K562 (cell line): Measurements from ENCODE around the gene HTR1D. TPM values are rescaled to one million over a fixed set of nuclear protein-coding genes. Genes with fewer than 3 reads are reported as not detected.

ENCODE experiments used
- ATAC-seq: fragments of 200-7000 bp; cut with Tn5 transposase; 3 replicates; pipeline ENCODE4 v1.9.1; 2020; ENCODE audit warnings: moderate library complexity
- BruUV-seq: library from RNA; stranded (reverse); fragments of 400-500 nt; replicated peaks from 2 replicates; lab custom pipeline; 2021; lab: Mats Ljungman, UMichigan
- CTCF ChIA-PET: fragments of 300-600 bp; formaldehyde crosslinking; extraction: SDS; loops from one replicate; lab custom pipeline; 2021; ENCODE audit warnings: low intra/inter-chr PET ratio; lab: Yijun Ruan, JAX
- POLR2A ChIA-PET: fragments of 300-600, 350-650 bp; sonication (Branson Sonifier 250); formaldehyde crosslinking; extraction: SDS; loops from one replicate; lab custom pipeline; 2021; ENCODE audit warnings: antibody characterized with exemption, inconsistent platforms; lab: Yijun Ruan, JAX
- DNase-seq, 4 experiments: peaks; one replicate each; pipeline versions ENCODE4 v3.0.0 to v3.0.0-alpha.2; 2011 to 2018; ENCODE audit warnings: low spot score in 3 of 4, mixed read lengths in 3 of 4; ENCODE audit errors: extremely low read depth in 1 of 4
- FAIRE-seq: peaks from 2 replicates; lab custom pipeline; 2011; peaks lifted over from hg19 to GRCh38; lab: Jason Lieb, UNC
- H2AFZ ChIP-seq: 2 replicates; pipeline ENCODE4 v1.6.0; 2011; ENCODE audit warnings: low read depth, low read length, control low read depth, inconsistent platforms
- H3K27ac ChIP-seq: fragments of 200-600 bp; 3 replicates; pipeline ENCODE4 v1.8.0; 2011; ENCODE audit warnings: low read depth, mild to moderate bottlenecking, control low read depth, inconsistent platforms, low read length, moderate library complexity, mixed read lengths; ENCODE audit errors: extremely low read depth
- H3K27me3 ChIP-seq, 2 experiments: fragments of 300-600 bp in 1 of 2; 2 replicates in 1 of 2; 3 replicates in 1 of 2; pipeline versions ENCODE4 v1.6.0 to v1.8.0; 2011; ENCODE audit warnings: inconsistent platforms in 2 of 2, low read length in 2 of 2, mild to moderate bottlenecking in 1 of 2, mixed read lengths in 1 of 2, moderate library complexity in 1 of 2; ENCODE audit not compliant: control insufficient read depth in 2 of 2, insufficient read depth in 2 of 2
- H3K36me3 ChIP-seq: fragments of 300-600 bp; 3 replicates; pipeline ENCODE4 v1.8.0; 2011; ENCODE audit warnings: mild to moderate bottlenecking, low read length, inconsistent platforms; ENCODE audit not compliant: control insufficient read depth, insufficient read depth
- H3K4me1 ChIP-seq, 2 experiments: fragments of 200-600 bp in 1 of 2; replicated peaks in 1 of 2; 2 replicates in 1 of 2; 3 replicates in 1 of 2; pipeline versions ENCODE4 v1.5.1 to v1.8.0; 2011; ENCODE audit warnings: inconsistent platforms in 2 of 2, low read length in 2 of 2, mild to moderate bottlenecking in 1 of 2, mixed read lengths in 1 of 2, moderate library complexity in 1 of 2; ENCODE audit not compliant: control insufficient read depth in 2 of 2, insufficient read depth in 2 of 2
- H3K4me2 ChIP-seq: 2 replicates; pipeline ENCODE4 v1.6.1; 2011; ENCODE audit warnings: low read length, control low read depth, inconsistent platforms, mixed read lengths; ENCODE audit not compliant: insufficient read depth
- H3K4me3 ChIP-seq: fragments of 200-600 bp; sonication (generic), shearing (Covaris generic); 2 replicates; pipeline ENCODE4 v1.5.1; 2016; ENCODE audit warnings: control low read depth, inconsistent platforms
- H3K79me2 ChIP-seq: fragments of 200-600 bp; 3 replicates; pipeline ENCODE4 v1.8.0; 2011; ENCODE audit warnings: low read length, inconsistent platforms; ENCODE audit not compliant: control insufficient read depth, insufficient read depth
- H3K9ac ChIP-seq, 2 experiments: 2 replicates each; pipeline versions ENCODE4 v1.6.0 to v1.6.1; 2011; ENCODE audit warnings: low read depth in 2 of 2, low read length in 2 of 2, control low read depth in 1 of 2, inconsistent platforms in 1 of 2, mild to moderate bottlenecking in 1 of 2, mixed read lengths in 1 of 2; ENCODE audit not compliant: insufficient read depth in 1 of 2
- H3K9me1 ChIP-seq: one replicate; pipeline ENCODE4 v1.6.0; 2011; ENCODE audit warnings: inconsistent platforms, mild to moderate bottlenecking, low read length, moderate library complexity; ENCODE audit not compliant: control insufficient read depth, insufficient read depth
- H3K9me3 ChIP-seq: replicated peaks from 2 replicates; pipeline ENCODE4 v1.5.1; 2011; ENCODE audit warnings: low read depth, low read length, inconsistent platforms; ENCODE audit not compliant: control insufficient read depth, insufficient read depth
- H4K20me1 ChIP-seq: replicated peaks from 2 replicates; pipeline ENCODE4 v1.6.1; 2011; ENCODE audit warnings: low read length, inconsistent platforms, mixed read lengths; ENCODE audit not compliant: control insufficient read depth, insufficient read depth
- BRF2 ChIP-seq: IDR thresholded peaks from 3 replicates; pipeline ENCODE4 v1.6.1; 2011; ENCODE audit warnings: borderline replicate concordance, mild to moderate bottlenecking; ENCODE audit not compliant: insufficient read length, insufficient read depth
- CBFA2T3 ChIP-seq: fragments of 450-650 bp; IDR thresholded peaks from 2 replicates; pipeline ENCODE4 v1.6.1; 2017
- CC2D1A ChIP-seq: fragments of 450-650 bp; IDR thresholded peaks from 2 replicates; pipeline ENCODE4 v1.6.1; 2017; ENCODE audit warnings: mild to moderate bottlenecking
- CTCF ChIP-seq, 3 experiments: IDR thresholded peaks in 2 of 3; conservative IDR thresholded peaks in 1 of 3; 2 replicates each; pipeline ENCODE4 v1.5.1; 2011 to 2012; ENCODE audit warnings: low read length in 3 of 3, mild to moderate bottlenecking in 3 of 3, control low read depth in 2 of 3, improper control_type of control experiment in 1 of 3, inconsistent platforms in 1 of 3, low read depth in 1 of 3, mixed read lengths in 1 of 3, moderate library complexity in 1 of 3; ENCODE audit not compliant: insufficient read depth in 2 of 3
- ELF4 ChIP-seq: fragments of 450-650 bp; formaldehyde crosslinking; IDR thresholded peaks from 2 replicates; pipeline ENCODE4 v1.4.0; 2022; ENCODE audit warnings: missing genetic modification characterization
- FIP1L1 ChIP-seq: fragments of 200-400 bp; formaldehyde crosslinking; IDR thresholded peaks from 2 replicates; pipeline ENCODE4 v1.6.1; 2018; ENCODE audit warnings: mild to moderate bottlenecking, low read depth, low read length; ENCODE audit not compliant: poor library complexity, severe bottlenecking
- FOXK2 ChIP-seq, 2 experiments: fragments of 450-650 bp; IDR thresholded peaks in 1 of 2; conservative IDR thresholded peaks in 1 of 2; 2 replicates each; pipeline ENCODE4 v1.6.1; 2016; ENCODE audit warnings: low read depth in 2 of 2, mild to moderate bottlenecking in 1 of 2
- HDGF ChIP-seq: fragments of 450-650 bp; IDR thresholded peaks from 2 replicates; pipeline ENCODE4 v1.6.1; 2016
- LEF1 ChIP-seq: fragments of 450-650 bp; IDR thresholded peaks from 2 replicates; pipeline ENCODE4 v1.6.1; 2016; ENCODE audit warnings: mild to moderate bottlenecking
- MTA1 ChIP-seq: fragments of 450-650 bp; IDR thresholded peaks from 2 replicates; pipeline ENCODE4 v1.6.1; 2017; ENCODE audit warnings: borderline replicate concordance
- NCOR1 ChIP-seq: fragments of 450-650 bp; IDR thresholded peaks from 2 replicates; pipeline ENCODE4 v1.6.1; 2016; ENCODE audit warnings: mild to moderate bottlenecking, moderate library complexity
- PCBP1 ChIP-seq: fragments of 200-400 bp; formaldehyde crosslinking; IDR thresholded peaks from 2 replicates; pipeline ENCODE4 v1.6.1; 2018; ENCODE audit warnings: mild to moderate bottlenecking, low read depth, low read length; ENCODE audit not compliant: poor library complexity, severe bottlenecking
- RCOR1 ChIP-seq, 2 experiments: IDR thresholded peaks; 2 replicates each; pipeline ENCODE4 v1.6.1; 2012; ENCODE audit warnings: low read depth in 2 of 2, low read length in 2 of 2, borderline replicate concordance in 1 of 2, improper control_type of control experiment in 1 of 2
- SIRT6 ChIP-seq: IDR thresholded peaks from one replicate; pipeline ENCODE4 v1.6.1; 2012; ENCODE audit warnings: low read depth, mild to moderate bottlenecking, control low read depth, inconsistent platforms, low read length, moderate library complexity
- SMAD3 ChIP-seq: fragments of 450-650 bp; formaldehyde crosslinking; conservative IDR thresholded peaks from 2 replicates; pipeline ENCODE4 v1.4.0; 2020; ENCODE audit warnings: mild to moderate bottlenecking
- ZBTB1 ChIP-seq: sonication (generic); formaldehyde crosslinking; IDR thresholded peaks from 2 replicates; pipeline ENCODE4 v1.8.1; 2023; ENCODE audit warnings: missing genetic modification reagents, low read depth, mild to moderate bottlenecking, borderline replicate concordance
- ZNF766 ChIP-seq: fragments of 200-800 bp; sonication (Bioruptor generic); conservative IDR thresholded peaks from 2 replicates; pipeline ENCODE4 v1.6.1; 2016; ENCODE audit warnings: missing genetic modification characterization, missing compliant biosample characterization
- WGBS: fragments of 100-300 bp; shearing (Covaris generic); methylation state at CpG from one replicate; pipeline ENCODE4 v1.1.6; 2016; ENCODE audit warnings: low coverage, mixed read lengths; ENCODE audit not compliant: insufficient coverage; ENCODE audit errors: missing lambda C conversion rate; 5-methylcytosine and 5-hydroxymethylcytosine counted together
- in situ Hi-C: fragments of 300-500 bp; cut with MboI; formaldehyde crosslinking; loops from 4 replicates; pipeline ENCODE4 v1.15.0; 2018; ENCODE audit warnings: inconsistent platforms, mixed read lengths
- intact Hi-C: fragments of 100-400 bp; cut with micrococcal nuclease; formaldehyde crosslinking; loops from 2 replicates; pipeline ENCODE4 v1.14.2; 2022
- polyA plus RNA-seq, 8 experiments: library from polyadenylated mRNA; depleted of rRNA in 4 of 8; stranded (reverse) in 5 of 8; unstranded in 3 of 8; fragments of >200 nt; fragmentation: Nextera tagmentation in 2 of 8; fragmentation: Illumina TruSeq in 1 of 8; extraction: Ambion mirVana in 2 of 8; extraction: Trizol in 1 of 8; gene quantifications; 2 replicates each; pipeline versions ENCODE4 v1.2.1 to v1.2.3, GENCODE V29; 2011 to 2014; ENCODE audit warnings: inconsistent platforms in 1 of 8, missing spikeins in 1 of 8
- total RNA-seq, 7 experiments: library from RNA; depleted of rRNA in 6 of 7; stranded (reverse); fragments of >200 nt in 6 of 7; fragmentation: Illumina TruSeq in 2 of 7; extraction: Trizol in 2 of 7; gene quantifications; 2 replicates each; pipeline versions ENCODE4 v1.2.1 to v1.2.3, GENCODE V29; 2011 to 2021; ENCODE audit warnings: low replicate concordance in 1 of 7
- TF ChIP-seq, protein P1 (sequence below): fragments of 450-650 bp; formaldehyde crosslinking; IDR thresholded peaks from 2 replicates; pipeline ENCODE4 v1.4.0; 2022; ENCODE audit warnings: missing genetic modification characterization
- TF ChIP-seq, protein P2 (sequence below), 2 experiments: fragments of 250-450 bp in 1 of 2; fragments of 450-650 bp in 1 of 2; sonication (Bioruptor Pico) in 1 of 2; IDR thresholded peaks; 2 replicates each; pipeline versions ENCODE4 v1.6.1 to v1.8.0; 2016 to 2021; ENCODE audit warnings: mild to moderate bottlenecking in 2 of 2, moderate library complexity in 2 of 2, missing compliant biosample characterization in 1 of 2, missing genetic modification characterization in 1 of 2

Gene HTR1D
- total and polyA plus RNA-seq, 9 of the 15 experiments (the other 6 are each of a cell fraction or from before 2014, with no cell fraction given) = 0.03 to 0.09 (median 0.04) TPM; not detected in 4

DNA sequence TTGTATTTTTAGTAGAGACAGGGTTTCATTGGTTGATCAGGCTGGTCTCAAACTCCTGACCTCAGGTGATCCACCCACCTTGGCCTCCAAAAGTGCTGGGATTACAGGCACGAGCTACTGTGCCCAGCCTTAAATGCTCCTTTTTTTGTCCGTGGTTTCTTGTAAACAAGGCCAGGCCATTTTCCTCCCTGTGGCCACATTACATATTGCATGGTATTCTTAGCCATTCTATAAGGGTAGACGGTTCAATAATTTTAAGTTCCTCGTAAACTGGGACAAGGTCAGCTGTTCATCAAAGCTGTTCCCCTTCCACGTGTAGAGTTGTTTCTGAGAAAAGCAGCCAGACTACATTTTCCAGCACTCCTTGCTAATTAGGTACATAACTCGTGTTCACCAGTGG lies 38.4 kb downstream of the HTR1D start:
- peak in 3 of 4 experiments; percentile 41 to 55 (median 50) for DNase-seq
- BruUV-seq = no TSS peak
- in situ Hi-C loops (no loop called here), intact Hi-C loops (no loop called here)
- FAIRE-seq = no peak
- H3K36me3 ChIP-seq = no peaks in the 10 kb centered on the region
- H4K20me1 ChIP-seq = no peaks in the 10 kb centered on the region
- H3K4me1 ChIP-seq = peaks cover 10 to 16% of the 10 kb centered on the region in 2 experiments; a peak in 4 of 5 replicates
- H3K27me3 ChIP-seq = peaks cover 3 to 4% of the 10 kb centered on the region in 2 experiments; a peak in 1 of 5 replicates
- H3K27ac ChIP-seq = no peak overlapping the region
- no peaks in the 10 kb centered on the region for H3K9me1 ChIP-seq
- no peaks in the 10 kb centered on the region for H3K79me2 ChIP-seq
- peak; percentile 36; the same call in 2 of the 3 replicates for ATAC-seq
- WGBS = 46% methylated on average over 6 of the region's 6 CpGs
- no peak overlapping the region for H3K4me2 ChIP-seq
- POLR2A ChIA-PET = interaction anchor here (0.7 to 2.7 kb wide), 4 partner anchors 10 to 79 kb away, joined by 4 to 12 read pairs (median 6); partner anchors contain the start of gene LUZP1
- H3K9ac ChIP-seq = no peak overlapping the region
- no peaks in the 10 kb centered on the region for H3K9me3 ChIP-seq
- CTCF ChIA-PET = no interaction called here
- H2AFZ ChIP-seq = no peak overlapping the region
- H3K4me3 ChIP-seq = no peak overlapping the region
- TF ChIP-seq LEF1 = no peak
- peak; percentile 44 to 75; a peak in 2 of 4 replicates for TF ChIP-seq FOXK2 (conservative IDR thresholded peaks at IDR 0.05 in 1 of 2, IDR thresholded peaks at IDR 0.05 in 1 of 2; ENCODE audit: low read depth in 2 of 2)
- no peak for TF ChIP-seq ZNF766 (CRISPR knock-in tag)
- no peak for TF ChIP-seq HDGF
- no peak for TF ChIP-seq BRF2
- TF ChIP-seq PCBP1 = no peak
- no peak for TF ChIP-seq SMAD3 (CRISPR knock-in tag)
- TF ChIP-seq CBFA2T3 = no peak
- TF ChIP-seq CC2D1A = no peak
- TF ChIP-seq ZBTB1 (CRISPR knock-in tag) = no peak
- no peak for TF ChIP-seq ELF4 (CRISPR knock-in tag)
- TF ChIP-seq MTA1 = no peak
- TF ChIP-seq RCOR1 (IDR thresholded peaks at IDR 0.05; ENCODE audit: borderline replicate concordance in 1 of 2, low read depth in 2 of 2, low read length in 2 of 2) = no peak
- no peak for TF ChIP-seq FIP1L1
- TF ChIP-seq CTCF (IDR thresholded peaks at IDR 0.05 in 2 of 3, conservative IDR thresholded peaks at IDR 0.05 in 1 of 3; ENCODE audit: insufficient read depth in 2 of 3, low read depth in 1 of 3, low read length in 3 of 3) = peak; percentile 25 to 27 (median 27); a peak in 3 of 6 replicates
- TF ChIP-seq, protein P1, sequence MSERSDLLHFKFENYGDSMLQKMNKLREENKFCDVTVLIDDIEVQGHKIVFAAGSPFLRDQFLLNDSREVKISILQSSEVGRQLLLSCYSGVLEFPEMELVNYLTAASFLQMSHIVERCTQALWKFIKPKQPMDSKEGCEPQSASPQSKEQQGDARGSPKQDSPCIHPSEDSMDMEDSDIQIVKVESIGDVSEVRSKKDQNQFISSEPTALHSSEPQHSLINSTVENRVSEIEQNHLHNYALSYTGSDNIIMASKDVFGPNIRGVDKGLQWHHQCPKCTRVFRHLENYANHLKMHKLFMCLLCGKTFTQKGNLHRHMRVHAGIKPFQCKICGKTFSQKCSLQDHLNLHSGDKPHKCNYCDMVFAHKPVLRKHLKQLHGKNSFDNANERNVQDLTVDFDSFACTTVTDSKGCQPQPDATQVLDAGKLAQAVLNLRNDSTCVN (CRISPR knock-in tag) = no peak
- TF ChIP-seq, protein P2, sequence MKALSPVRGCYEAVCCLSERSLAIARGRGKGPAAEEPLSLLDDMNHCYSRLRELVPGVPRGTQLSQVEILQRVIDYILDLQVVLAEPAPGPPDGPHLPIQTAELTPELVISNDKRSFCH (CRISPR knock-in tag; IDR thresholded peaks at IDR 0.05) = no peak
- TF ChIP-seq, protein P2 (tag; IDR thresholded peaks at IDR 0.05) = no peak
- no peak for TF ChIP-seq NCOR1
- no peak for TF ChIP-seq SIRT6
